ENCODE results near the gene TIGD1.

- no peak for TF ChIP-seq YY1 (IDR thresholded peaks at IDR 0.05; ENCODE audit: insufficient read depth, insufficient read length)
- no peak for TF ChIP-seq SUZ12 (IDR thresholded peaks at IDR 0.05; ENCODE audit: extremely low read depth, insufficient read depth, insufficient read length)
- no peak for TF ChIP-seq ZNF274 (IDR thresholded peaks at IDR 0.05; ENCODE audit: low read depth, low read length)
Observed at GRCh38 chr2:232569541-232569940, 19.2 kb upstream of the TIGD1 start.
